GM10266 (cell line): ENCODE data around the gene POLR3K.
"Not testable (repeated sequence)": the region's sequence is repeated elsewhere in the genome, so short reads cannot be mapped to it uniquely, and the experiment has no call there.

Source experiments
- DNase-seq: peaks from one replicate; pipeline ENCODE4 v3.0.0; 2012; ENCODE audit errors: extremely low spot score
- TF ChIP-seq, protein P1 (sequence below): IDR thresholded peaks from 2 replicates; pipeline ENCODE4 v1.5.1; 2012; ENCODE audit warnings: mild to moderate bottlenecking, low read depth; ENCODE audit not compliant: control insufficient read depth, insufficient read depth; ENCODE audit errors: missing control alignments

POLR3K gene

DNA sequence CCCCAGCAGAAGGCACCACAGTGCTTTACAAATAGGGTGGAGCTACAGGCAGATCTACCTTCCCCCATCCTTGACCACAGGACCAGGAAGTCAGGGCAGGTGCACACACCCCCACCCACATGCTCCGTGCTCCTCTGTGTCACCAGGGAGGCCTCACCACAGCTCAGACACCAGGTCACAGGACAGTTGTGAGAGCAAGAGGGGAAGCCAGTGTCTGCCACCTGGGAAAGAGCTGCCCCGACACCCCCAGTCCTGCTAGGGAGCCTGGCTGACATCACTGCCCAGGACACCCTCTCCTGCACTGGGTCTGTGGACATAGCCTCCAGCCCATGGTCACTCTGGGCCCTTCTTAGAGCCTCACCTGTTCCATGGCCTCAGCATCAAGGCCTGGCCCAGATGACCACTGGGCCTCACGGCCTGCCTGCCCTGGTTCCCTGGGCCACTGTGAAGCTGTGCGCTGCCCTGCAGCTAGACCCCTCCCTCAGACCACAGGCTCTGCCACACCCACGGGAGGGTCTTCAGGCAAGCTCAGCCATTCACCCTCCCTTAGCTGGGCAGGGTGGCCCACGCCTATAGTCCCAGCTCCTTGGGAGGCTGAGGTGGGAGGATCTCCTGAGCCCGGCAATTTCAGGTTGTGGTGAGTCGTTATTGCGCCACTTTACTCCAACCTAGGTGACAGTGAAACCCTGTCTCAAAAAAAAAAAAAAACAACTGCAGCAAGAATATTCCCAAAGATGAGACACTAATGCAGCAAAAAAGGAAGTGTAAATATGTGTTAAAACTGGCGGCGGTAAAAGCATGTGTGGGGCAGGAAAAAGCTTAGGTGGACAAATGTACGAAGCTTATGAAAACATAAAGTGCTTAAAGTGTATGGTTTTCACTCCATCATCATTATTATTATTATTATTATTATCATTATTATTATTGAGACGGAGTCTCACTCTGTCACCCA lies 14.2 kb downstream of the POLR3K start:
- TF ChIP-seq, protein P1, sequence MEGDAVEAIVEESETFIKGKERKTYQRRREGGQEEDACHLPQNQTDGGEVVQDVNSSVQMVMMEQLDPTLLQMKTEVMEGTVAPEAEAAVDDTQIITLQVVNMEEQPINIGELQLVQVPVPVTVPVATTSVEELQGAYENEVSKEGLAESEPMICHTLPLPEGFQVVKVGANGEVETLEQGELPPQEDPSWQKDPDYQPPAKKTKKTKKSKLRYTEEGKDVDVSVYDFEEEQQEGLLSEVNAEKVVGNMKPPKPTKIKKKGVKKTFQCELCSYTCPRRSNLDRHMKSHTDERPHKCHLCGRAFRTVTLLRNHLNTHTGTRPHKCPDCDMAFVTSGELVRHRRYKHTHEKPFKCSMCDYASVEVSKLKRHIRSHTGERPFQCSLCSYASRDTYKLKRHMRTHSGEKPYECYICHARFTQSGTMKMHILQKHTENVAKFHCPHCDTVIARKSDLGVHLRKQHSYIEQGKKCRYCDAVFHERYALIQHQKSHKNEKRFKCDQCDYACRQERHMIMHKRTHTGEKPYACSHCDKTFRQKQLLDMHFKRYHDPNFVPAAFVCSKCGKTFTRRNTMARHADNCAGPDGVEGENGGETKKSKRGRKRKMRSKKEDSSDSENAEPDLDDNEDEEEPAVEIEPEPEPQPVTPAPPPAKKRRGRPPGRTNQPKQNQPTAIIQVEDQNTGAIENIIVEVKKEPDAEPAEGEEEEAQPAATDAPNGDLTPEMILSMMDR = no peak
- DNase-seq = peak; percentile 80

DNA sequence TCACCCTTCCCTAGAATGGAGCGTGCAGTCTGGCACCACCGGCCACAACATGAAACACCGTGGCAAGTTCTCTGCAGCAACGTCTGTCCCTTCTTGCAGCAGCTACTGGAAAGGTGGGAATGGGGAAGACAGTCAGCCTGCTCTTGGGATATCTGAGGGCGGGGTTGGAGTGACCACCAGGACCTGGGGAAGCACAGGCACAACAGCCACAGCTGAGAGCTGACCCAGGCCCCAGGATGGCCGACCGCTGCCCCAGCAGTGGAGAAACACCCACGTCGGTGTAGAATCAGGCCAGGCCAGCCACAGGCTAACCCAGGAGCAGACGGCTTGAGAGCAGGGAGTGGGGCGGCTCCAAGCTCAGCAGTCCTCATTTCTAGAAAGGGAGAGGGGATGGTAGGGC lies 15.2 kb downstream of the POLR3K start:
- DNase-seq = not testable (repeated sequence)

DNA sequence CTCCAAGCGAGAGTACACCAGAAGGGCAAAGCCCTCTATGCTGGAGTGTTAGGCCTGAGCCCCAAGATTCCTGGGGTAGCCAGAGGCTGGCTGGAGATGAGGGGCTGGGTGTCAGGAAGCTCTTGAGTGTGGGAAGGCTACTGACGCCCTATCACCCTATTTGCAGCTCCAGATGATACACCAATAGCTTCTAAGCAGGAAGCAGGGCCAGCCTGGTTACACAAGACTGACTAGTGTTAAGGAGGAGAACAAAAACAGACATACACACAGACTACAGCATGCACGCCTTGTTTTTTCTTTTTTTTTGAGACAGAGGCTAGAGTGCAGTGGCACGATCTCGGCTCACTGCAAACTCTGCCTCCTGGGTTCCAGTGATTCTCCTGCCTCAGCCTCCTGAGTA lies 15.9 kb downstream of the POLR3K start:
- TF ChIP-seq, protein P1 = no peak
- DNase-seq = no peak

DNA sequence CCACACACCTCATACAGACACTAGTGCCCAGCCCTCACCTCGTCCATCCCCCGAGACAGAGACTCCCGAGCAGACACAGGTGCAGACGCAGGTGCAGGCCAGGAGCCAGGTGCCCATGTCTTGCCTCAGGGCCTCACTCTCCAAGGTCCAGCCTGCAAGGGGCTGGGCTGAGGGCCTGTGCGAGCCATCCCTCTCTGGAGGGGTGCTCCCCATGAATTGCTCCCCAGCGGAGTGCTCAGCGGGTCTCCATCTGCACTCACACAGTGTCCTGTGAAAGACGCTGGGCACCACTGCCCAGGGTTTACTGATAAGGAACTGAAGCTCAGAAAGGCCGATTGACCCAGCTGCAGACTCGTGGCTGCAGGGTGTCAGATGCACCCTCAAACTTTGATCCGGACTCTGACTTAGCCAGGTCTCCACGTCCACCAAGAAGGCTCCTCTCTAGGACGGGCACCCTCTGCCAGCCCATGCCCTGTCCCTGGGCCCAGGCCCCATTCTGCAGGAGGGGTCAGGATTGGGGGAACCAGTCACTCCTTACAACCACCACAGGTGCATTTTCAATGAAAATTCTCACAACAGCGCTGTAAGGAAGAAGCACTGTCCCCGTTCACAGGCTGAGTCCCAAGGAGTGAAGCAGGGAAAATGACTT lies 16.9 kb downstream of the POLR3K start:
- DNase-seq = no peak
- TF ChIP-seq, protein P1 = no peak

DNA sequence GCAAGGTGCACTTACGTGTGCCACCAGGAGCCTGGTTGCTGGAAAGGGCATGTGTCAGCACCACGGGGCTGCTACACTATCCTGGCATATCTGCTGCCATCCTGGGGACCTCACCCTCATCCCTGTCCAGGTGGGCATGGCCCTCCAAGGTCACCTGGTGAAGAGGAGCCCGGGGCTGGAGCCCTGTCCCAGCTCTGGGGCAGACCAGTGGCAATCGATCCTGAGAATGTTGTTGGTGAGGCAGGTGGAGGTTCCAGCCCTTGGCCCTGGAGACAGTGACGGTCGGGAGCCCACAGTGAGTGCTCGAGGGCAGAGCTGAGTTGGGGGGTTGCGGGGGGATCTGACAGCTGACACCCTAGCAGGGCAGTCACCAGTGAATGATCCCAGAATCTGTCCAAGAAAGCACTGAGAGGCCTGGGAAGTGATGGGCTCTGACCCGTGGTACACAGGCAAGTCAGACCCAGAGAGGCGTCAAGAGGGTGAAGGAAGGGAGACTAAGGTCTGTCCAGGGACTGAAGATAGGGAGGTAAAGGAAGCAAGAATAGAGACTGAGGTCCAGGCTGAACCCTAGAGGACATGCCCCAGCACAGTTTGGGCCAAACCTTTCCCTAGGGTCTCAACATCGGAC lies 17.6 kb downstream of the POLR3K start:
- DNase-seq = no peak
- TF ChIP-seq, protein P1 = no peak

DNA sequence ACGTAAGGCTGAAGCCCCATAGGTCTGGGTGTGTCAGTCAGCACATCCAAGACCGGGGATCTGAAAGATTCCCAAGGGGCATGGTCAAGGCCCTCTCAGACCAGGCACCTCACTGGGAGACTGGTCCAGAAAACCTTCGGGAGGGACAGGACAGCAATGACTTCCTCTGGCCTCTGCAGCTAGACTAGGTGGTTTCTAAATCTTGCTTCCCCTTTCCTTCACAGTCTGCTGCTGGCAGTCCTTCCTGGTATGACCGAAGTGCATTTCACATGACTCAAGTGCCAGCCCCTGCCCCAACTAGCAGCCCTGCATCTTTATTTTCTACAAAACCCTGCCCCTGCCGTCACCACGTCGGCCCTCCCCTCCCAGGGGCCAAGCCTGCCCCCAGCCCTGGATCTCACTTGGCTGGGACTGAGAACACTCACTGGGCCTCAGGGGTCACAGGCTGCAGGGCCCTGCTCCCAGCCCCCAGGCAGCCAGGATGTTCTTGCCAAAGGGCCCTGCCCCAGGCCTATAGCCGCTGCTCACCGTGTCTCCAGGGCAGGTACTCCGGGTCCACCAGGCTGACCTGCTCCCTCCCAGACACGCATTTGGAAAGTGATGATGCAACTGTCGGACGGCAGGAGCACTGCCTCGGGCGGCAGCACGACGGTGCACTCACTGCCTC lies 18.3 kb downstream of the POLR3K start:
- TF ChIP-seq, protein P1 = no peak

DNA sequence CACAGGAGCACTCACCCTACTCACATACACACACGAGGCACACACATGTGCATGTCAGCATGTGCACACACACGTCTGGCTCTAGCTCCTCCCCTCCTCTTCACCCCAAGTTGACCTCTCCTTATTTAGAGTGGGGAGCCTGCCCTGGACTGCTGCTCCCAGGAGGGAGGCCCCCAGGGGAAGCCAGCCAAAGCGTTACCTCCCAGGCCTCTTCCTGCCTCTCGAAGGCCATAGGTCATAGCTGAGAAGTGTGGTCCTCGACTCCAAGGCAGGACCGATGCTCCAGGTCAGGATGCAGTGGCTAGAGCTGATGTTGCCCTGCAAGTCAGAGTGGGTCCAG lies 18.8 kb downstream of the POLR3K start:
- TF ChIP-seq, protein P1 = no peak

More for the DNA sequence above, 18.3 kb downstream of the POLR3K start:
- peak; percentile 26 for DNase-seq

More for the DNA sequence above, 18.8 kb downstream of the POLR3K start:
- DNase-seq = no peak
